Activated CD8-positive, alpha-beta T cell treated with anti-CD3 and anti-CD28 coated beads, Interleukin-2, amount 10 ng/mL, durations not matched to agents 7 days and 5 days (primary cell): ENCODE results near the gene ASB1. TPM values are rescaled to one million over a fixed set of nuclear protein-coding genes. Genes with fewer than 3 reads are reported as not detected.

Experiments
- total RNA-seq, 2 experiments: library from RNA; stranded (reverse); gene quantifications; one replicate each; pipeline ENCODE4 v1.2.3, GENCODE V29; 2021

Gene ASB1
- total RNA-seq, 2 experiments from 2014 or later, result 27.9 to 31.0 TPM

Other genes with a start within 250 kb of the ASB1 start
- 10 to 100 TPM; 58.3 to 62.7 TPM for gene ILKAP, start 223.2 kb upstream of the ASB1 start, total RNA-seq
- gene HES6, start 186.9 kb upstream of the ASB1 start, total RNA-seq, result 1 to 10 TPM; 4.7 to 4.8 TPM
- gene PER2, start 138.3 kb upstream of the ASB1 start, total RNA-seq, result 10 to 100 TPM; 14.6 to 17.6 TPM
- gene TRAF3IP1, start 106.4 kb upstream of the ASB1 start, total RNA-seq, result 1 to 10 TPM; 7.1 to 7.5 TPM